HG03103 (cell line): ENCODE results near the gene MACROD2.

Source experiments
- ATAC-seq: cut with Tn5 transposase; IDR thresholded peaks from one replicate; pipeline ENCODE4 v1.9.1; 2021; ENCODE audit warnings: low read depth; ENCODE audit not compliant: unreplicated experiment

The MACROD2 gene

DNA sequence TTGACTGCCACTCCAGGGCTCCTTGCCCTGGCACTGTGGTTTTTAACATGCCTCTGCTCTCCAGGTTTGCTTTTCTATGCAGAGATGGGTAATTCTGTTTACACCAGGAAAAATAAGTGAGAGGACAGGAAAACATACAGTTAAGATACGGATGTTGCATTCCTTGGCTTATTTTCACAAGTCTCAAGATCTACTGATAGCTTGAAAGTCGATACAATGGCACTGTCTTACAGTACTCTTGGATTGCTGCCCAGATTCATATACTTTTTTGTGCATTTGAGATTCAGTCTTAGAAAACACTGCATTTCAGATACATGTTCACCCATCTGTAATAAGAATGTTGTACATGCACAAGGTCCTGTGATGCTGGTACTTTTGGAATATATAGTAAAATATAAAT, 501.7 kb downstream of the MACROD2 start:
- no peak for ATAC-seq

- ATAC-seq, result no peak
These were observed 503.5 kb downstream of the MACROD2 start for GRCh38 chr20:14498772-14499171.

DNA sequence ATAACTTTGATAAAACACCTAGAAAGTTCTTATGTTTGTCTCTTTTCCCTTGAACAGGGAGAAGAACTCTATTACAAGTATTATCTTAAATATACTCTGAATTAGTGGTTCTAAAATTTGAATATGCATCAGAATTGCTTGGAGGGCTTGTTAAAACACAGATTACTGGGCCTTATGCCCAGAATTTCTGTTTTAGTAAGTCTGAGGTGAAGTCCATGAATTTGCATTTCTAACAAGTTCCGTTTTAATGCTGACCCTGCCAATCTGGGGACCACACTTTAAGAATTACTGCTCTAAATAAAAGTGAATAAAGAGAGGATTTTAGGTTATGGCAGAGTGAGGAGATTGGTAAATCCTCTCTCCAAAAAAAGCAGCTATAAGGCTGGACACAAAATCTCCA, 510.2 kb downstream of the MACROD2 start:
- no peak for ATAC-seq

GRCh38 chr20:14507711-14508110, 512.4 kb downstream of the MACROD2 start:
- ATAC-seq, result no peak

GRCh38 chr20:14510341-14510740, 515.0 kb downstream of the MACROD2 start:
- ATAC-seq, result no peak

- ATAC-seq, result no peak
These were observed 517.5 kb downstream of the MACROD2 start for GRCh38 chr20:14512839-14513238.

- ATAC-seq, result no peak
These were observed 523.3 kb downstream of the MACROD2 start for GRCh38 chr20:14518648-14519047.

DNA sequence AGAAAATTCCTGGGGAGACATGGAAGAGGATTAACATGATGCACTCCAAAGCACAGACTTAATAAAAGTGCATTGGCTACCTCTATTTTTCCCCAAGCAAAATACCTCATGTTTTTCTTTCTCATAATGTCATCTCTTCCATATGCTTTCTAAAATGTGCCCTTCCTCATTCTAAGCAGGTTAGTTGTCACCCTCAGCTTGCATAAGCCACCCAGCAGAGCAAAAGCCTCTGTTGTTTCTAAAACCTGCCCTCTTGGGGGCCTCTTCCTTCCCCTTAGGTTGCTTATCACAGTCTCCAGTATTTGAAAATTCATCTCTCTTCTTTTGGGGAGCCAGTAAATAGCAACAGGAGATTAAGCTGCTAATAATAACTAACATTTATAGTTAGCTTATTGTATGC, 525.7 kb downstream of the MACROD2 start:
- ATAC-seq, result no peak

DNA sequence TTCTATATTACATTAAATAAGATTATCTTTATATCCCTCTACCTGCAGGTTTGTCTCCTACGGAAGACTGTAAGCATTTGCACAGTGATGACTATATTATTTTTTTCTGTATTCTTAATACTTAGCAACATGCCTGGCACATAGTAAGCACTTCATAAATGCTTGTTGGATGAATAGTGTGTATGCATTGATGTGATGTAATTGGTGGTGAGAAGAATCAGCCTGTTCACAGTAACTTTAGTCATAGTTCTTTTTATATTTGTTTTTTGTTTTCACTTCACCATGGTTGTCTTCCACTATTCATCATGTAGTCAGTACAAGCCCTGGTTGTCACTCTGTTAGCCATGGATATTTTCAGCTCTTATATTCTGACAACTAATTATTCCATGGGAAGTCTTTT, 526.1 kb downstream of the MACROD2 start:
- ATAC-seq, result no peak

DNA sequence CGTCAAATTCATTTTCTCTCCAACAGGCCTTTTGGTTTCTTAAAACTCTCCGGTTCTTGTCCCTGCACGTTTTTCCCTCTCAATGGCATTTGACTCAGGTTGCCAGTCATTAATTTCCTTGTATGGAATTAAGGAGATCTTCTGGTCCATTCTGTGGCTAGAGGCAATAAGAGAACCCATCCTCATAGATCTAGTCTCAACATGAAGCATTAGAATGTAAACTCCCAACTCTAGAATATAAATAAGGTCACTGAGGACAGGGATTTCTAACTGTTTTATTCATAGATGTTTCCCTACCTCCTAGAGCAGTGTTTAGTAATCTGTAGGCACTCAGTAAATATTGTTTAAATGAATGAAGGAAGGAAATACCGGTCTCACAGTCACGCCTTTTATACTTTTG, 527.3 kb downstream of the MACROD2 start:
- no peak for ATAC-seq

- no peak for ATAC-seq
These were observed 527.8 kb downstream of the MACROD2 start for GRCh38 chr20:14523090-14523489.

GRCh38 chr20:14525426-14525825, 530.1 kb downstream of the MACROD2 start:
- no peak for ATAC-seq

GRCh38 chr20:14526891-14527290, 531.6 kb downstream of the MACROD2 start:
- no peak for ATAC-seq

- ATAC-seq, result no peak
These were observed 536.5 kb downstream of the MACROD2 start for GRCh38 chr20:14531786-14532185.

DNA sequence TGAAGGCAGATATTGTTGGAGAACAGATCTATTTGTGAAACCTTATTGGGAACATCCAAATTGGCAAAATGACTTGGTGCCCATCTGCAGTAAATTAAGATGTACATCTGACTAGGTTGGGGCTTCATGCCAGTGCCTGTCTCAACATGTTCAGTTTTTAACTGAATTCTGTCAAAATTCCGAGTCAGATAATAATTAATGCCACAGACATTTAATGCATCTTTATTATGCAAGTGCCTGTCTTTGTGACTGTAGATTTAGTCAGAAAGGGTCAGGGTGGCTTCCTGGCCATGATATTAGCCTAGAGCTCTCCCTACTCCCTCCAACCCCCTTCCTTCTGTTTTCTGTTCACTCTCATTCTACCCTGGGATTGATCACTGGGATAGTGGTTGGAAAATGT, 541.4 kb downstream of the MACROD2 start:
- no peak for ATAC-seq

DNA sequence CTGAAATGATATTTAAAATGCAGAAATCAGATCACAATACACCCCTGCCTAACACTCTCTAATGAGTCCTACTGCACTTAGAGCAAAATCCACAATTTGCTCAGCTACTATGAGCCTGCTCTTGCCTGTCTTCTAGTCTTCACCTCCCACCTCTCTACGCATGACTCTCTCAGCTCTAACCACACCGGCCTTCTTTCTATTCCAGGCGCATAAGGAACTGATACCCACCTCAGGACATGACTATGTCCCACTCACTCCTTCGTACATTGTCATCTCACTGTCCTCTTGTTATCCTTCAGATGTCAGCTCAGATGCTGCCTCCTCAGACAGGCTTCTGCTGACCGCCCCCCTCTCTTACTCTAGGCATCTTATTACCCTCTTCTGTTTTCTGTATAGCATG, 543.1 kb downstream of the MACROD2 start:
- peak; percentile 99 for ATAC-seq

DNA sequence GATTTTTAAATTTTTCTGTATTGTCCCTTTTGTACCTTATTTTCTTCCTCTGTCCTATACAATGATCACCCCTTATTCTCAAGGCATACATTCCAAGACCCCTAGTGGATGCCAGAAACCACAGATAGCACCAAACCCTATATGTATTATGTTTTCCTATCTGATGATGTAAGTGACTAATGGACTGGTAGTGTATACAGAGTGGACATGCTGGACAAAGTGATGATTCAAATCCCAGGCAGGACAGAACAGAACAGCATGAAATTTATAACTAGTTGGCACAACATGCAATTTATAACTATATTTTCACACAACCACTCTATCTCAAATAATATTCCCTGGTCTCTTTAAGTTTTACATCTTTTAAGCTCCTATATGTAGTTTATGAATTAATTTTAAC, 547.7 kb downstream of the MACROD2 start:
- no peak for ATAC-seq

- no peak for ATAC-seq
These were observed 549.4 kb downstream of the MACROD2 start for GRCh38 chr20:14544688-14545087.

DNA sequence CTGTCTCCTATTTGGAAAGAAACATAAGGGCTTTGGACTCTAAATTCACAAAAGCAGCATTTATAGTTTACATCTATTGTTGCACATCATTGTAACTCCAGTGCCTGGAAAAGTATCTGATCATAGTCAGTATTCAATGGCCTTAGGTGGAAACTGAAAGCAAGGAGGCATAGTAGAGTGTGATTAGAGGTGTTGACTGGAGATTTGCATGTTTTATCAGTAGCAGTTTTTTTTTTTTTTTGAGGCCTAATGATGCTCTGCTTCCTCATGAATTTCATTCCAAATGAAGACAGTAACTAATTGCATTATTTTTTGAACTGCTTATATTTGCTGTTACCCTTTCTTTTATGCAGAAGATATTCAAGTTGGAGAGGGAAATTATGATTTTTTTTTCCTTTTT, 555.3 kb downstream of the MACROD2 start:
- no peak for ATAC-seq

- no peak for ATAC-seq
These were observed 558.6 kb downstream of the MACROD2 start for GRCh38 chr20:14553774-14554534.

GRCh38 chr20:14555676-14556075, 560.4 kb downstream of the MACROD2 start:
- no peak for ATAC-seq

GRCh38 chr20:14556206-14556605, 560.9 kb downstream of the MACROD2 start:
- ATAC-seq, result no peak

DNA sequence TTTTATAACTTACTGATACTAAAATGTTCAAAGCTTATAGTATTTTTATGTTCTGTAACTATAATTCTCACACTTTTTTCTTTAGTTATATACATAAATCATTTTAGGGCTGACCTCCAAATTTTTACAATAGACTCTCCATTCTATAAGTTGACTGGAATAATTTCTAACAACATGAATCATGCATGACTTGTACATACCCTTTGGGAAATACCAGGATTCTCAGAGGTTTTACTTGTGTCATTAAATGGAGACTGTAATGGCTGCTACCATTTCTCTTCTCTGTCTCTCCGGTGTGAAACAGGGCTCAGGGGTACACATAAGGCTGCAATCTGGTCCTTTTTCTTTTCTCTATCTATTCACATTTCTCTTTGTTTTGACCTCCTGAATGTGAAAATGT, 564.3 kb downstream of the MACROD2 start:
- no peak for ATAC-seq
